GM19035 (cell line): ENCODE data around the gene PDE6H.

Experiments
- ATAC-seq: cut with Tn5 transposase; IDR thresholded peaks from one replicate; pipeline ENCODE4 v1.9.1; 2021; ENCODE audit not compliant: unreplicated experiment

PDE6H gene

DNA sequence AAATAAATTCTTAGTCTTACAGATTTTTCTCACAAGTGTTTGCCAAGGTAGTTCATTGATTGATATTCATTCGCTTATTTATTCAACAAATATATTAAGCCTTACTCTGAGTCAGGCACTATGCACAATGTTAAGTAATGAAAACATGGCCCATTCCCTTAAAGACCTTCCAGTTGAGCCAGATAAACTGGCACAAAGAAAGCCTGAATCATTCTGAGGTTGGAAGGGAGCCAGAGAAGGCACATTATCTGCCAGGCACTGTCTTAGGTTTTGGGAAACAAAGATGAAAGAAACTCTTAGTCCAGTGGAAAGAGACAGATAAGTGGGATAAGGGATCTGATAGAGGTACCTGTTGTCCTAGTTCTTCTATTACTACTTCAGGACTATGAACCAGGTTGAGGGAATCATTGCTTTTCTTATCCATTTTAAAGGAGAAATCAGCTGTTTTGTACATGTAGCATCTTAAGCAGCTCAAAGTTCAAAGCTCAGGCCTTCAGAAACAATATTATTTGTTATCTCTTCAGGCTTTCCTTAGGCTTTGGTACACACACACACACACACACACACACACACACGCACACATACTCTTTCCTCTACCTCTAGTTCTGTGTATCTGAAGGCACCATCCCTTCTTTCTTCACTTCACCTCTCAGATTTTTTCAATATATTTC, 27.0 kb downstream of the PDE6H start:
- ATAC-seq, result no peak

DNA sequence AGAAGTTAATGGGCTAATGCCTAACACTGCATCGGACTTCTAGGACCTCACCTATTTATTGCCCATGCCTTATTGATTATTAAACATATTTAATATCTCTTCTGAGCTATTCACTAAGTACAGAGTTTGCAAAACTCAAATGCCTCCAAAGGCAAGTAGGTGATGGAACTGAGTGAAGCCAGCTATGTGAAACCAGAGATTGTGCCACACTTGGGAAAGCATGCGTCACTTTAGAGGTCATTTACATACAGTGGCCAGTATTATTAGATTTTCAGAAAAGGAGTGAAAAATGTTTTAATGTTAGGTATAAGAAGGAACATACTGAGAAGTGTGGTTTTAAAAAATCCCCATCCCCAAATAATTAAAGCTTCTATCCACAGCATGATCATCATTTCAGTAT, 27.7 kb downstream of the PDE6H start:
- ATAC-seq, result no peak

DNA sequence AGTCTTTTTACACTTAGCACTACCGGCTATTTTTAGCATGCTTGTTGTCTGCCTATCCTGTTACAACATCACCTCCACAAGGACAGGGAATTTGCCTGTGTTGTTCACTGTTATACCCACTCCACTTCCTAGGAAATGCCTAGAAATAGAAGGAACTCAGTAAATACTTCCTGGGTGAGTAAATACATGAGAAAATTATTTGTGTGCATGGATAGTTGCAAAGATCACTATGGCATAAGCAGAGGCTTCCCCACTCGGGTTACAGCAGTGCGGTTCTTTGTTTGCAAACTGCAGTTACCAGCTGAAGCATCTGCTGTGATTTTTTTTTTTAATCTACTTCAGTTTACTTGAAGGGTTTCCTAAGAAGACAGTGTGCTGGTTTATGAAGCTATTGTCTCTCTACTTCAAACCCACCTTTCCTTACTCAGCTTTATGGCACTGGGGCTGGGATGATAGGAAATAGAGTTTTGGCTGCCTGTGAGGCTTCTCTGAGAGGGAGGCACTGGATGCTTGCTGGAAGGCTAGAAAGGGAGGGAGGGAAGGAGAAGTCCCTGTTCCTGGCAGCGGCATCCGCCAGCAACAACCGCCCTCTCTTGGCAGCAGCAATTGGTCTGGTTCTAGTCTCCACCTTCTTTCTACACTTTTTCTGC, 29.0 kb downstream of the PDE6H start:
- ATAC-seq, result no peak

GRCh38 chr12:15004421-15004820, 31.6 kb downstream of the PDE6H start:
- ATAC-seq, result no peak

DNA sequence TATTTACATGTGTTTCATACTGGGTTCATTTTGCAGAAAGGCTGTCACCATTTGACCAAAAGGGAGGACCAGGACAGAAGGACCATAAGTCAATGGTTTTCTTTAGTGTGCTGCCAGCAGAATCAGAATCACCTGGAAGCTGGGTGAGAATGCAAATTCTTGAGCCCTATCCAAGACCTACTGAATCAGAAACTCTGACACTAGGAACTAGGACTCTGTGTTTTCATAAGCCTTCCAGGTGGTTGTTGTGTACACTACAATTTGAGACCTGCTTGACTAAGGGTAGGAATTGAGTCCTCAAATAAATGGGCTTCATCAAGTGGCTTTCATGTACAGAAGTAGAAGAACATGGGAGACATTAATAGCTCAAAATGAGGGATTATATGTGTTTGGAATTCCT, 32.2 kb downstream of the PDE6H start:
- ATAC-seq, result no peak

GRCh38 chr12:15007551-15007950, 34.7 kb downstream of the PDE6H start:
- ATAC-seq, result no peak

- ATAC-seq, result no peak
Measured at GRCh38 chr12:15011162-15011561, 38.3 kb downstream of the PDE6H start.

GRCh38 chr12:15013634-15014179, 40.9 kb downstream of the PDE6H start:
- ATAC-seq, result no peak

DNA sequence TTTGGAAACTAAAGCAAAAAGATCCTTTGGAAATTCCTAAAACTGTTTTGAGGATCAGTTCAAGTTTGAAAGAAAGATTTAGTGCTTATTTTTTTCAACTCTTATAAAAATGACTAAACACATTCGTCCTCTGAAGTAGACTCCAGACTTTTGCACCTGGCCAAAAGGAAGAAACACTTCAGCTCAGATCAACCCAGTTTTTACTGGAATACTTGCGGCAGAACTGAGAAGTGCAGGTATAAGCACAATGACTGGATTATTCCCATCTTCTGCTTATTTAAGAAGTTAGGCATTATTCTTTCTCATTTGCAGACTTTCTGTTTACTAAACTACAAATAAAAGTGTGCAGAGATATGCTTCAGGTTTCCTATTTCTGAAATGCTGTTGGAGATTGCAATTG, 41.9 kb downstream of the PDE6H start:
- no peak for ATAC-seq

GRCh38 chr12:15015121-15015520, 42.3 kb downstream of the PDE6H start:
- ATAC-seq, result no peak

DNA sequence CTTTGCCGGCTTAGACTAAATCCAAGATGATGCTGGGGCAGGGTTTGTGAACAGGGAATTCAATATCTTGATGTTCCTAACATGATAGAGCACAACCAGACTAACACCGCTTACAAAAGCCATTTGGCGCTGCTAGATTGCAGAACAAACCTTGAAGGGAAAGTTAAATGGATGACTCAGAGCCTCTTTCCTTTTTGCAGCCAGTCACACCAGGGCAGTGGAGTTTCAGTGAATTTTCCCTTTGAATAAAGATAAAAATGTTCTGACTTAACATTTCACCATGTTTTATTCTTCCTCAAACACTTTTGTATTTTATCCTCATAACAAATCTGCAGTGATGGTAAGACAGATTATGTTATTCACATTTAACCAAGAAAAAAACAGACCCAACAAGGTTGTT, 47.3 kb downstream of the PDE6H start:
- no peak for ATAC-seq
